ENCODE data around the gene AUP1.

DNA sequence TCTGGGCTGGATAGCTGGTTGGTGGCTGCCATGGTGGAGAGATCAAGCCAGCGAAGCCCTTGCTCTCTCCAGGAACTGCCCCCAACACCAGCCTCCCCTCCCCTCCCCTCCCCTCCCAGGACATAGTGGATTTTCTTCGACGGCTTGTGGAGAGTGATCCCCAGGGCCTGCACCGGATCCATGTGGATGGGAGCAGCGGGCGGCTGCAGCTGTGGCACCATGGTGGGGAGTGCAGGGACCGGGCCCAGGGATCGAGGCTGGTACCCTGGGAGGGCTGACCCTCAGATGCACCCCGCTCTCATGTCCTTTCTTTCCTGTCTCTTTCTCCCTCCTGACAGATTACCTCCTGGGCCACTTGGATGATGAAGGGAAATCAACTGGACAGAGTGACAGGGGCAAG lies 39.6 kb downstream of the AUP1 start:
- TF ChIP-seq, protein P1, sequence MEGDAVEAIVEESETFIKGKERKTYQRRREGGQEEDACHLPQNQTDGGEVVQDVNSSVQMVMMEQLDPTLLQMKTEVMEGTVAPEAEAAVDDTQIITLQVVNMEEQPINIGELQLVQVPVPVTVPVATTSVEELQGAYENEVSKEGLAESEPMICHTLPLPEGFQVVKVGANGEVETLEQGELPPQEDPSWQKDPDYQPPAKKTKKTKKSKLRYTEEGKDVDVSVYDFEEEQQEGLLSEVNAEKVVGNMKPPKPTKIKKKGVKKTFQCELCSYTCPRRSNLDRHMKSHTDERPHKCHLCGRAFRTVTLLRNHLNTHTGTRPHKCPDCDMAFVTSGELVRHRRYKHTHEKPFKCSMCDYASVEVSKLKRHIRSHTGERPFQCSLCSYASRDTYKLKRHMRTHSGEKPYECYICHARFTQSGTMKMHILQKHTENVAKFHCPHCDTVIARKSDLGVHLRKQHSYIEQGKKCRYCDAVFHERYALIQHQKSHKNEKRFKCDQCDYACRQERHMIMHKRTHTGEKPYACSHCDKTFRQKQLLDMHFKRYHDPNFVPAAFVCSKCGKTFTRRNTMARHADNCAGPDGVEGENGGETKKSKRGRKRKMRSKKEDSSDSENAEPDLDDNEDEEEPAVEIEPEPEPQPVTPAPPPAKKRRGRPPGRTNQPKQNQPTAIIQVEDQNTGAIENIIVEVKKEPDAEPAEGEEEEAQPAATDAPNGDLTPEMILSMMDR (IDR thresholded peaks at IDR 0.05) = no peak
- no peak for TF ChIP-seq POLR2A (IDR thresholded peaks at IDR 0.05)
